ENCODE measurements around the gene PTPRA.

PTPRA gene

GRCh38 chr20:2835331-2835796 is 37.9 kb upstream of the PTPRA start:
- Histone ChIP-seq H4K91ac (ENCODE audit: low read depth, low read length, poor library complexity) (no peak overlapping the region), H3K9ac (ENCODE audit: low read depth, low read length, poor library complexity) (no peak overlapping the region), H3K36me3 (replicated peaks in 1 of 2; ENCODE audit: control insufficient read depth in 2 of 2, insufficient read depth in 2 of 2, low read length in 2 of 2) (peaks cover 13 to 45% of the 10 kb centered on the region in 2 donors), H2AFZ (ENCODE audit: low read length) (no peak overlapping the region), H3K18ac (ENCODE audit: low read length) (no peak overlapping the region), H3K4me3 (ENCODE audit: low read length in 2 of 2) (no peak overlapping the region), H2AK5ac (ENCODE audit: low read depth, low read length) (no peak overlapping the region), H3K4ac (ENCODE audit: low read length) (no peak overlapping the region), H3K27me3 (ENCODE audit: control insufficient read depth in 3 of 3, insufficient read depth in 3 of 3, low read depth in 1 of 3, low read length in 3 of 3) (no peaks in the 10 kb centered on the region), H3K9me3 (replicated peaks in 1 of 2; ENCODE audit: control insufficient read depth in 2 of 2, insufficient read depth in 1 of 2, low read depth in 1 of 2, low read length in 2 of 2) (peaks cover 0 to 4% of the 10 kb centered on the region in 2 donors), H3K4me2 (ENCODE audit: insufficient read depth, low read length, poor library complexity, severe bottlenecking) (no peak overlapping the region), H2BK15ac (ENCODE audit: low read length) (no peak overlapping the region), H3K23ac (ENCODE audit: low read depth, low read length, poor library complexity) (no peak overlapping the region), H3K27ac (replicated peaks; ENCODE audit: low read length) (no peak overlapping the region), H2BK12ac (ENCODE audit: low read length) (no peak overlapping the region), H3K4me1 (ENCODE audit: control insufficient read depth in 2 of 2, insufficient read depth in 1 of 2, low read depth in 1 of 2, low read length in 2 of 2) (peaks cover 7 to 8% of the 10 kb centered on the region in 2 donors), H2BK5ac (ENCODE audit: low read length) (no peak overlapping the region), H3K79me1 (ENCODE audit: low read depth, low read length) (peaks cover 3% of the 10 kb centered on the region), H4K8ac (ENCODE audit: low read depth, low read length) (no peak overlapping the region), H3K14ac (ENCODE audit: low read length) (no peak overlapping the region), H2BK120ac (ENCODE audit: low read depth, low read length) (no peak overlapping the region)
- DNase-seq (ENCODE audit: low spot score) = no peak
- WGBS, 2 donors (ENCODE audit: extremely low coverage in 2 of 2, insufficient read length in 2 of 2, insufficient replicate concordance in 1 of 2) = no CpG with 5 or more reads among the region's 6 CpGs

GRCh38 chr20:2836035-2836434 is 37.2 kb upstream of the PTPRA start:
- Histone ChIP-seq H3K36me3 (replicated peaks in 1 of 2; ENCODE audit: control insufficient read depth in 2 of 2, insufficient read depth in 2 of 2, low read length in 2 of 2) (peaks cover 13 to 45% of the 10 kb centered on the region in 2 donors), H3K9ac (ENCODE audit: low read depth, low read length, poor library complexity) (no peak overlapping the region), H3K27me3 (ENCODE audit: control insufficient read depth in 3 of 3, insufficient read depth in 3 of 3, low read depth in 1 of 3, low read length in 3 of 3) (no peaks in the 10 kb centered on the region), H2BK15ac (ENCODE audit: low read length) (no peak overlapping the region), H2AFZ (ENCODE audit: low read length) (no peak overlapping the region), H4K8ac (ENCODE audit: low read depth, low read length) (no peak overlapping the region), H4K91ac (ENCODE audit: low read depth, low read length, poor library complexity) (no peak overlapping the region), H3K27ac (replicated peaks; ENCODE audit: low read length) (no peak overlapping the region), H3K9me3 (replicated peaks in 1 of 2; ENCODE audit: control insufficient read depth in 2 of 2, insufficient read depth in 1 of 2, low read depth in 1 of 2, low read length in 2 of 2) (peaks cover 0 to 4% of the 10 kb centered on the region in 2 donors), H2BK12ac (ENCODE audit: low read length) (no peak overlapping the region), H3K4ac (ENCODE audit: low read length) (no peak overlapping the region), H3K4me1 (ENCODE audit: control insufficient read depth in 2 of 2, insufficient read depth in 1 of 2, low read depth in 1 of 2, low read length in 2 of 2) (peaks cover 7 to 8% of the 10 kb centered on the region in 2 donors), H2BK120ac (ENCODE audit: low read depth, low read length) (no peak overlapping the region), H3K4me2 (ENCODE audit: insufficient read depth, low read length, poor library complexity, severe bottlenecking) (no peak overlapping the region), H3K79me1 (ENCODE audit: low read depth, low read length) (peaks cover 3% of the 10 kb centered on the region), H2AK5ac (ENCODE audit: low read depth, low read length) (no peak overlapping the region), H3K18ac (ENCODE audit: low read length) (no peak overlapping the region), H3K23ac (ENCODE audit: low read depth, low read length, poor library complexity) (no peak overlapping the region), H2BK5ac (ENCODE audit: low read length) (no peak overlapping the region), H3K14ac (ENCODE audit: low read length) (no peak overlapping the region), H3K4me3 (ENCODE audit: low read length in 2 of 2) (no peak overlapping the region)
- WGBS, 2 donors (ENCODE audit: extremely low coverage in 2 of 2, insufficient read length in 2 of 2, insufficient replicate concordance in 1 of 2) = no CpG with 5 or more reads among the region's 5 CpGs
- no peak for DNase-seq (ENCODE audit: low spot score)

- H3K9me3 ChIP-seq (replicated peaks in 1 of 2; ENCODE audit: control insufficient read depth in 2 of 2, insufficient read depth in 1 of 2, low read depth in 1 of 2, low read length in 2 of 2) = peaks cover 0 to 4% of the 10 kb centered on the region in 2 donors
- H3K27ac ChIP-seq (replicated peaks; ENCODE audit: low read length) = no peak overlapping the region
- no peaks in the 10 kb centered on the region for H3K27me3 ChIP-seq (ENCODE audit: control insufficient read depth in 3 of 3, insufficient read depth in 3 of 3, low read depth in 1 of 3, low read length in 3 of 3)
- H3K4me2 ChIP-seq (ENCODE audit: insufficient read depth, low read length, poor library complexity, severe bottlenecking) = no peak overlapping the region
- no peak overlapping the region for H2BK12ac ChIP-seq (ENCODE audit: low read length)
- H3K14ac ChIP-seq (ENCODE audit: low read length) = no peak overlapping the region
- no peak overlapping the region for H3K23ac ChIP-seq (ENCODE audit: low read depth, low read length, poor library complexity)
- no peak overlapping the region for H4K91ac ChIP-seq (ENCODE audit: low read depth, low read length, poor library complexity)
- H2BK5ac ChIP-seq (ENCODE audit: low read length) = no peak overlapping the region
- no CpG with 5 or more reads among the region's 6 CpGs for WGBS, 2 donors (ENCODE audit: extremely low coverage in 2 of 2, insufficient read length in 2 of 2, insufficient replicate concordance in 1 of 2)
- no peak overlapping the region for H2BK120ac ChIP-seq (ENCODE audit: low read depth, low read length)
- no peak overlapping the region for H3K9ac ChIP-seq (ENCODE audit: low read depth, low read length, poor library complexity)
- no peak overlapping the region for H2BK15ac ChIP-seq (ENCODE audit: low read length)
- H3K4me1 ChIP-seq (ENCODE audit: control insufficient read depth in 2 of 2, insufficient read depth in 1 of 2, low read depth in 1 of 2, low read length in 2 of 2) = peaks cover 7 to 12% of the 10 kb centered on the region in 2 donors
- no peak overlapping the region for H3K18ac ChIP-seq (ENCODE audit: low read length)
- H3K4me3 ChIP-seq (ENCODE audit: low read length in 2 of 2) = no peak overlapping the region
- peaks cover 3% of the 10 kb centered on the region for H3K79me1 ChIP-seq (ENCODE audit: low read depth, low read length)
- H2AK5ac ChIP-seq (ENCODE audit: low read depth, low read length) = no peak overlapping the region
- DNase-seq (ENCODE audit: low spot score) = no peak
- no peak overlapping the region for H4K8ac ChIP-seq (ENCODE audit: low read depth, low read length)
- H3K4ac ChIP-seq (ENCODE audit: low read length) = no peak overlapping the region
- H3K36me3 ChIP-seq (replicated peaks in 1 of 2; ENCODE audit: control insufficient read depth in 2 of 2, insufficient read depth in 2 of 2, low read length in 2 of 2) = peaks cover 13 to 45% of the 10 kb centered on the region in 2 donors
- H2AFZ ChIP-seq (ENCODE audit: low read length) = no peak overlapping the region
Observed at GRCh38 chr20:2837221-2837960, 35.9 kb upstream of the PTPRA start.

- no peak overlapping the region for H3K27ac ChIP-seq (replicated peaks; ENCODE audit: low read length)
- no peak for DNase-seq (ENCODE audit: low spot score)
- peaks cover 7 to 12% of the 10 kb centered on the region in 2 donors for H3K4me1 ChIP-seq (ENCODE audit: control insufficient read depth in 2 of 2, insufficient read depth in 1 of 2, low read depth in 1 of 2, low read length in 2 of 2)
- no peak overlapping the region for H2BK120ac ChIP-seq (ENCODE audit: low read depth, low read length)
- peak overlapping the region; percentile 24 for H3K9ac ChIP-seq (ENCODE audit: low read depth, low read length, poor library complexity)
- no peak overlapping the region for H3K4me3 ChIP-seq (ENCODE audit: low read length in 2 of 2)
- H3K79me1 ChIP-seq (ENCODE audit: low read depth, low read length) = peaks cover 3% of the 10 kb centered on the region
- H2BK15ac ChIP-seq (ENCODE audit: low read length) = no peak overlapping the region
- H3K23ac ChIP-seq (ENCODE audit: low read depth, low read length, poor library complexity) = no peak overlapping the region
- H3K36me3 ChIP-seq (replicated peaks in 1 of 2; ENCODE audit: control insufficient read depth in 2 of 2, insufficient read depth in 2 of 2, low read length in 2 of 2) = peaks cover 13 to 45% of the 10 kb centered on the region in 2 donors
- no peak overlapping the region for H2AFZ ChIP-seq (ENCODE audit: low read length)
- no peak overlapping the region for H4K8ac ChIP-seq (ENCODE audit: low read depth, low read length)
- H3K4me2 ChIP-seq (ENCODE audit: insufficient read depth, low read length, poor library complexity, severe bottlenecking) = no peak overlapping the region
- no peak overlapping the region for H2BK5ac ChIP-seq (ENCODE audit: low read length)
- no peak overlapping the region for H2BK12ac ChIP-seq (ENCODE audit: low read length)
- peaks cover 0 to 4% of the 10 kb centered on the region in 2 donors for H3K9me3 ChIP-seq (replicated peaks in 1 of 2; ENCODE audit: control insufficient read depth in 2 of 2, insufficient read depth in 1 of 2, low read depth in 1 of 2, low read length in 2 of 2)
- H3K18ac ChIP-seq (ENCODE audit: low read length) = no peak overlapping the region
- no peak overlapping the region for H4K91ac ChIP-seq (ENCODE audit: low read depth, low read length, poor library complexity)
- no peaks in the 10 kb centered on the region for H3K27me3 ChIP-seq (ENCODE audit: control insufficient read depth in 3 of 3, insufficient read depth in 3 of 3, low read depth in 1 of 3, low read length in 3 of 3)
- H3K4ac ChIP-seq (ENCODE audit: low read length) = no peak overlapping the region
- no CpG with 5 or more reads among the region's 19 CpGs for WGBS, 2 donors (ENCODE audit: extremely low coverage in 2 of 2, insufficient read length in 2 of 2, insufficient replicate concordance in 1 of 2)
- no peak overlapping the region for H2AK5ac ChIP-seq (ENCODE audit: low read depth, low read length)
- H3K14ac ChIP-seq (ENCODE audit: low read length) = no peak overlapping the region
Observed at GRCh38 chr20:2838170-2838797, 35.0 kb upstream of the PTPRA start.
